PC-9 (cell line): ENCODE measurements around the gene PNMA6A. TPM values are rescaled to one million over a fixed set of nuclear protein-coding genes. Genes with fewer than 3 reads are reported as not detected.
"Not testable (repeated sequence)": the region's sequence is repeated elsewhere in the genome, so short reads cannot be mapped to it uniquely, and the experiment has no call there.

ENCODE experiments used
- BruUV-seq: library from RNA; stranded (reverse); fragments of 400-500 nt; replicated peaks from 2 replicates; lab custom pipeline; 2021; lab: Mats Ljungman, UMichigan
- CTCF ChIA-PET: fragments of 300-600 bp; sonication (Branson Sonifier 250); formaldehyde crosslinking; loops from one replicate; lab custom pipeline; 2022; ENCODE audit warnings: antibody characterized with exemption; lab: Charles Lee
- POLR2A ChIA-PET: fragments of 300-600 bp; sonication (Branson Sonifier 250); formaldehyde crosslinking; loops from one replicate; lab custom pipeline; 2022; ENCODE audit warnings: antibody characterized with exemption; ENCODE audit not compliant: unreplicated experiment; lab: Charles Lee
- DNase-seq, 2 experiments: peaks; one replicate each; pipeline versions ENCODE4 v3.0.0 to v3.0.0-alpha.2; 2015 to 2022; ENCODE audit warnings: mixed read lengths in 1 of 2
- H2AFZ ChIP-seq: fragments of 200-600 bp; sonication (generic); 2 replicates; pipeline ENCODE4 v1.8.1; 2017; ENCODE audit warnings: antibody characterized with exemption
- H3F3A ChIP-seq: fragments of 200-600 bp; sonication (generic); 2 replicates; pipeline ENCODE4 v1.8.1; 2017; ENCODE audit warnings: antibody characterized with exemption, mild to moderate bottlenecking, low read depth; ENCODE audit not compliant: insufficient read depth
- H3K27ac ChIP-seq: fragments of 200-600 bp; sonication (generic); 2 replicates; pipeline ENCODE4 v1.6.1; 2016; ENCODE audit warnings: mixed run types
- H3K27me3 ChIP-seq: fragments of 200-600 bp; sonication (generic); 2 replicates; pipeline ENCODE4 v1.6.1; 2016; ENCODE audit warnings: low read depth, mixed run types; ENCODE audit not compliant: insufficient read depth
- H3K36me3 ChIP-seq: fragments of 200-600 bp; sonication (generic); 2 replicates; pipeline ENCODE4 v1.6.1; 2016; ENCODE audit warnings: low read depth, mixed run types
- H3K4me1 ChIP-seq: fragments of 200-600 bp; sonication (generic); replicated peaks from 2 replicates; pipeline ENCODE4 v1.6.1; 2016; ENCODE audit warnings: mixed run types; ENCODE audit not compliant: insufficient read depth
- H3K4me2 ChIP-seq: fragments of 200-600 bp; sonication (generic); 2 replicates; pipeline ENCODE4 v1.6.1; 2017; ENCODE audit warnings: mixed run types
- H3K4me3 ChIP-seq: fragments of 200-600 bp; sonication (generic); 2 replicates; pipeline ENCODE4 v1.6.1; 2016; ENCODE audit warnings: mixed run types
- H3K79me2 ChIP-seq: fragments of 200-600 bp; sonication (generic); 2 replicates; pipeline ENCODE4 v1.6.1; 2017; ENCODE audit warnings: low read depth, mixed run types
- H3K9me2 ChIP-seq: fragments of 200-600 bp; sonication (generic); 2 replicates; pipeline ENCODE4 v1.8.1; 2017; ENCODE audit warnings: mild to moderate bottlenecking; ENCODE audit not compliant: insufficient read depth
- H3K9me3 ChIP-seq: fragments of 200-600 bp; sonication (generic); 2 replicates; pipeline ENCODE4 v1.8.1; 2016; ENCODE audit warnings: low read depth; ENCODE audit not compliant: insufficient read depth
- H4K20me1 ChIP-seq: fragments of 200-600 bp; sonication (generic); 2 replicates; pipeline ENCODE4 v1.8.1; 2017; ENCODE audit not compliant: insufficient read depth
- intact Hi-C: fragments of 100-400 bp; cut with micrococcal nuclease; formaldehyde crosslinking; loops from one replicate; pipeline ENCODE4 v1.10.0; 2022; ENCODE audit not compliant: unreplicated experiment
- total RNA-seq: library from RNA; stranded (reverse); gene quantifications from 2 replicates; pipeline ENCODE4 v1.2.3, GENCODE V29; 2021

PNMA6A gene
- total RNA-seq, 1 experiment from 2014 or later = not detected

- BruUV-seq, H3K27me3 ChIP-seq, H3K4me2 ChIP-seq, DNase-seq, H3K4me3 ChIP-seq, H4K20me1 ChIP-seq, H3K27ac ChIP-seq, H3F3A ChIP-seq, intact Hi-C loops, H3K36me3 ChIP-seq, POLR2A ChIA-PET, H3K4me1 ChIP-seq, H3K9me3 ChIP-seq, H3K9me2 ChIP-seq, H2AFZ ChIP-seq, CTCF ChIA-PET, H3K79me2 ChIP-seq: not testable (repeated sequence)
Measured at GRCh38 chrX:153120230-153120629, 48.0 kb downstream of the PNMA6A start.

DNA sequence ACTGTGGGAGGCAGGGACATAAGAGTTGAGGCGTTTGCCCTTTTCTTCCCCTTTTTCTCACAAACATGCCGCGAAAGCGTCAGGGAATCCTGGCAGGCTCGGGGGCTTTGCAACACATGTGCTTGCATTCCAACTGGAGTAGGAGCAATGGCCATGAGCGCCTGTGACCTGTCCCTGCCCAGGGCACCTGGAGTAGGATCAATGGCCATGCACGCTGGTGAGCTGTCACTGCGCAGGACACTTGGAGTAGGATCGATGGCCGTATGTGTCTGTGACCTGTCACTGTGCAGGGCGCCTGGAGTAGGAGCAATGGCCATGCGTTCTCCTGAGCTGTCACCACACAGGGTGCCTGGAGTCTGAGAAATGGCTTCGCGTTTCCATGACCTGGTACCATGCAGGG, 51.2 kb downstream of the PNMA6A start:
- H4K20me1 ChIP-seq, H3K4me2 ChIP-seq, H3K27me3 ChIP-seq, H3K36me3 ChIP-seq, CTCF ChIA-PET, BruUV-seq, H3K4me3 ChIP-seq, H3K79me2 ChIP-seq, H3K4me1 ChIP-seq, H3K9me2 ChIP-seq, H3F3A ChIP-seq, H3K27ac ChIP-seq, DNase-seq, POLR2A ChIA-PET, H3K9me3 ChIP-seq, H2AFZ ChIP-seq, intact Hi-C loops: not testable (repeated sequence)

Other genes starting within 250 kb of the PNMA6A start
- gene CETN2, start 241.7 kb upstream of the PNMA6A start, total RNA-seq = 66.9 and 78.6 TPM in 2 replicates
- gene NSDHL, start 241.4 kb upstream of the PNMA6A start, total RNA-seq = 40.9 and 55.1 TPM in 2 replicates
- gene ZNF185, start 174.4 kb upstream of the PNMA6A start, total RNA-seq = 40.6 and 42.8 TPM in 2 replicates
- not detected in 2 replicates for gene PNMA5, start 78.3 kb upstream of the PNMA6A start, total RNA-seq
- gene PNMA3, start 16.0 kb upstream of the PNMA6A start, total RNA-seq = not detected in 2 replicates
- not detected in 2 replicates for gene MAGEA1, start 106.8 kb downstream of the PNMA6A start, total RNA-seq
- gene PNMA6F, start 249.3 kb downstream of the PNMA6A start, total RNA-seq = not detected in 2 replicates